ENCODE data around the gene RBP3.

The RBP3 gene

DNA sequence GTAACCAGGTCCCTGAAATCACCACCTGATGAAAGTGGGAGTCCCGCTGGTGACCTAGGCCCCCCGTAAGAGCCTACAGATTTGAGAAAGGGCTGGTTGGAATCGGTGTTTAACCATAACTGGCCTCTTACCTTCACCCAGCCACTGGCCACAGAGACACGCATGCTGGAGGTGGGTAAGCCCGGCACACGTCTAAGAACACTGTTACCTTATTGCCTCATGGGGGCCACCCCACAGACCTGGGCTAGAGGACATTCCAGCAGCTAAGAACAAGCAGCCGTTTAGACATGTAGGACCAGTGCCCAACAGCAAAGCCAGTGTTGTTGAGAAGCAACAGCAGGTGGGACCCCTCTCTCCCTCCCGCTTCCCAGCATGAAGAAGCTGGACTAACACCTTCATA lies 28.4 kb upstream of the RBP3 start:
- no peak for DNase-seq

DNA sequence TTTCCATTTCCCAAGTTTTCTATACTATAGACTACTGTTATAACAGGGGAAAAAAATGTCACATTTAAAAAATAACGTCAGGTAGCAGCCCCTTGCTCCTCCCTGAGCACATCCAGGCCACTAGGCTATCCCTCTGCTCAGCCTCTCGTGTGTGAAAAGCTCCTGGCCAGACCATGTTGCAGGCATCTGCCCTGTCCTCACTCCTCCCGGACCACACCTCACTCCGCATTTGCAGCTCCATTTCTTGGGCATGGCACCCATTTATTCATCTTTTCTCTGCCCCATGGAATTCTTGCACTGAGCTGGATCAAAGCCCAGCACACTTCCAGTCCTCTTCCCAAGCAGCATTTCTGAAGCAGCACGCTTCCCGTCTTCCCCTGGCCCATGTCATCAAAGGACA lies 27.4 kb upstream of the RBP3 start:
- no peak for DNase-seq

DNA sequence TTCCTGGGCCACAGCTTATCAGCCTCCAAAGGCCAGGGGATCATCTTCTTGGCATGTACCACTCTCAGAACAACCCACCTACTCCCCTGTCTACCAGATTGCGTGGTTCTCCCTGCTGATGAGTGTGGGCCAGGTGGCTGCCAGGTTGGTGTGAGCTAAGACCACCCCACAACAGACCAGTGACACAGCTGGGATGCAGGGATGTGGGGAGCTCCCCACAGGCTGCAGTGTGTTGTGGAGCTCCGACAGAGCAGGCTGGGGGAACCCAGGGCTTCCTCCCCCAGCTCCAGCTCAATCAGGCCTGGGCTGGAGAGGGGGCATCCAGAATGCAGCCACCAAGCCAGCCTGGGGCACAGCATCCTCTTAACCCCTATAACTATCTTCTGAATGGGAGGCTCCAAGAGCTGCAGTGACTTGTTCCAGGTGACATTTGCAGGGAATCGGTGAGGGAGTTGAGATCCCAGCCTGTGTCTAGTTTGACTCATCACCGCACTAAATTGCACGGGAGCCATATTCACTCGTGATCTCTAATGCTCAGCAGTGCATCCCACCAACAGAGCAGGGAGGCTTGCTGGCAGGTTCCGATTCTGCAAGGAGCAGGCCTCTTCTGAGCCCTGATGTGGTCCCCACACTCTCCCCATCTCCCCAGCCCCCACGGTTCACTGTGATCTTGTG lies 26.5 kb upstream of the RBP3 start:
- DNase-seq = no peak

DNA sequence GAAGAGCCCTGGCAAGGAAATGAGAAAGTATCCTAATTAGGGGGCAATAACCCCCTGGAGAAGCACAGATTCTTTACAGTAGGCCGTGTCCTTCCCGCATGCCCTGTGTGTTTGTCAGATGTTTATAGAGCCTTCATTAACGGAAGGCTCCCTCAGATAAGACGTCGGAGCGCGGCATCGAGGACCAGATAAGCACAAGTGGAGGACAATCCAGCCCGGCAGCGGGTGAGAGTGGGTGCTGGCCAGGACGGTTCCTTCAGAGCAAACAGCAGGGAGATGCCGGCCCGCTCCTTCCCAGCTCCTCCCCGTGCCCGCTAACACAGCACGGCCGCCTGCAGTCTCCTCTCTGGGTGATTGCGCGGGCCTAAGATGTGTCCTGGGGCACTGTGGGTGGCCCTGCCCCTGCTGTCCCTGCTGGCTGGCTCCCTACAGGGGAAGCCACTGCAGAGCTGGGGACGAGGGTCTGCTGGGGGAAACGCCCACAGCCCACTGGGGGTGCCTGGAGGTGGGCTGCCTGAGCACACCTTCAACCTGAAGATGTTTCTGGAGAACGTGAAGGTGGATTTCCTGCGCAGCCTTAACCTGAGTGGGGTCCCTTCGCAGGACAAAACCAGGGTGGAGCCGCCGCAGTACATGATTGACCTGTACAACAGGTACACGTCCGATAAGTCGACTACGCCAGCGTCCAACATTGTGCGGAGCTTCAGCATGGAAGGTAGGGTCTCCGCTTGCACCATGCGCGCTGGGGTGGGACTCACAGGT lies 25.7 kb upstream of the RBP3 start, which contains the start of gene GDF2:
Gene GDF2, plus strand, starts transcription at position 155 of the 762 bp plus-strand sequence. Its CDS starts 215 bp downstream, at position 370.
- no peak for DNase-seq

DNA sequence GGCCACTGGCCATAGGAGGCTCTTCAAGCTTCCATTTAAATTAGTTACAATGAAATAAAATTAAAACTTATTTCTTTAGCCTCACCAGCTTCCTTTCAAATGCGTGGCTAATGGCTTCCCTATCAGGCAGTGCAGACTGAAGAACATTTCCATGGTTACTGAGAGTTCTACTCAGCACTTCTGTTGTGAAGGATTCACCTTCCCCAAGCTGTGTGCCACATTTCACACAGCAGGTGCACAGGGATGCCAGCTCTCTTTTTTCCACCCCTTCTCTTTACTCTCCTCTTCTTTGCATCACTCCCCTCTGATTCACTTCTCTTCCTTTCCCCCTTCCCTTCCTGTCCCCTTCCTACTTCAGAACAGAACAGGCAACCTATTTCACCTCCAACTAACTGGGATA lies 25.1 kb upstream of the RBP3 start:
- no peak for DNase-seq

DNA sequence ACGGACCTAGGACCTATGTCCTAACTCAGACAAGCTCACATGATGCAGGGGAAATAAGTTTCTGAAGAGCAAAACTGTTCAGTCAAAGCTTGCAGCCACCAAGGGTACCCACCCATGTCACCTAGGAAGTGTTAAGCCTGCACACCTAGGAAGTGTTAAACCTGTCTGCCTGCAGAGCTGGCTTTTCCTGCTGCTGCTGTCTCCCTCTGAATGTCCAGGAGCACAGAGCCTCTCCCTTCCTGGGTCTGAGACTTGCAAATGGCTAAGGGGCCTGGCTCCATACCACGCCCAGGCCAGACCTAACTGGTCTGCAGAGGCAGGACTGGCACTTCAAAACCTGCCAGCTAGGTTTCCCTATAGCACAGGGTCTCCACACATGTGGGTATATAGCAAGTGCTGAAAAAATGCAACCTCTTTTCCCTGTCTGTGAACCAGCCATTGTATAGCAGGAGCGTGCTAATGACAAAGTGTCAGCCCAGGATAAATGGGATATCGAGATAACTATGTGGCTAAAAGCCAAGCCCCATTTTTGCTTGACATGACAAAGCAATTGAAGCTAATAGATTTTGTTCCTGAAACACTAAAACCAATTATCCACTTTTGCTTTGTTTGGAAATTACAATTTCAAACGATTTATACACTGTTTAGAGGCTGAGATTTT lies 24.4 kb upstream of the RBP3 start:
- no peak for DNase-seq

DNA sequence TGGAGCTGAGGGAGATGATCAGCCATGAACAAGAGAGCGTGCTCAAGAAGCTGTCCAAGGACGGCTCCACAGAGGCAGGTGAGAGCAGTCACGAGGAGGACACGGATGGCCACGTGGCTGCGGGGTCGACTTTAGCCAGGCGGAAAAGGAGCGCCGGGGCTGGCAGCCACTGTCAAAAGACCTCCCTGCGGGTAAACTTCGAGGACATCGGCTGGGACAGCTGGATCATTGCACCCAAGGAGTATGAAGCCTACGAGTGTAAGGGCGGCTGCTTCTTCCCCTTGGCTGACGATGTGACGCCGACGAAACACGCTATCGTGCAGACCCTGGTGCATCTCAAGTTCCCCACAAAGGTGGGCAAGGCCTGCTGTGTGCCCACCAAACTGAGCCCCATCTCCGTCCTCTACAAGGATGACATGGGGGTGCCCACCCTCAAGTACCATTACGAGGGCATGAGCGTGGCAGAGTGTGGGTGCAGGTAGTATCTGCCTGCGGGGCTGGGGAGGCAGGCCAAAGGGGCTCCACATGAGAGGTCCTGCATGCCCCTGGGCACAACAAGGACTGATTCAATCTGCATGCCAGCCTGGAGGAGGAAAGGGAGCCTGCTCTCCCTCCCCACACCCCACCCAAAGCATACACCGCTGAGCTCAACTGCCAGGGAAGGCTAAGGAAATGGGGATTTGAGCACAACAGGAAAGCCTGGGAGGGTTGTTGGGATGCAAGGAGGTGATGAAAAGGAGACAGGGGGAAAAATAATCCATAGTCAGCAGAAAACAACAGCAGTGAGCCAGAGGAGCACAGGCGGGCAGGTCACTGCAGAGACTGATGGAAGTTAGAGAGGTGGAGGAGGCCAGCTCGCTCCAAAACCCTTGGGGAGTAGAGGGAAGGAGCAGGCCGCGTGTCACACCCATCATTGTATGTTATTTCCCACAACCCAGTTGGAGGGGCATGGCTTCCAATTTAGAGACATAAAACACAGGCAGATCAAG lies 22.6 kb upstream of the RBP3 start:
- DNase-seq = no peak

DNA sequence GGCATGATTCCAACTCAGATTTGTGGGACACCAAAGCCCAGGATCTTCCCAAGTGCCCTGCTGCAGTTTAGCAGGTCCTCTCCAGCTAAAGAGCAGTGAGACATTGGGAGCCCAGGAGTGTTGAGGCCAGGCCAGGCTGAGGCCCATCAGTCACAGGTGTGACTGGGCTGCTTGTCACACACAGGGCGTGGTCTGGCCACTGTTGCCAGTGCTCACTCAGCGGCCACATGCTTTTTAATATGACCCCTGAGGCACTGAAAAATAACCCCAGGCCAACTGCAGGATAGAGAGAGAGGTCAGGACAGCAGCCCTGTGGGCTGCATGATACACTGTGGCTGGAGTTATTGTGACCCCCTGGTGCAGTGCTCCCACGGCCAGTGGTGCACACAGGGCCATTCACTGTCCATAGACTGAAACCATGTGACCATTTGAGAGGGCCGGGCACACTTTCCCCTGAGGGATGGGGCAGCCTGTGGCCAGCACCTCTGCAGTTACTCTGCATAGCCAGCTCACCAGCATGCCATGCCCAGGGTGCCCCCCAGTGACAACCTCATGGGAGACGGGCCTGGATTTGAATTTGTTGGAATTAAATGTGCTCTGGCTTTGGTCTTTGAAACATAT lies 21.7 kb upstream of the RBP3 start:
- DNase-seq = no peak

DNA sequence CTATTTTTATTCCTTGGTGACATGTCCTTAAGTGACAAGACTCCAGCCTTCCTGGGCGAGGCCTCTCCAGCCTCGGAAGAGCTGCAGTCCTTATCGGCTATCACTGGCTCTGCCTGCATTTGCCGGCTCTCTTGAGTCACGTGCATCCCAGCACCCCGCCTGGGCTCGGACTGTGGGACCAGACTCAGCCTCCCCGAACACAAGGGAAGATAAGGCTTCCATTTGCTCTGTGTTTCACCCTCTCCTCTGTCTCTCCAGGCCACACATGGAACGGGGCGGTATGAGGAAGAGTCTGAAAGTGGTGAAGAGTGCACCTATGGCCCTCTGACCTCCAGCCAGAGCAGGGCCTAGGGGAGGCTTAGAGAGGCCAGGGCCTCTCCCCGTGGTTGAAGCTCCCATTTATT lies 21.2 kb upstream of the RBP3 start:
- DNase-seq = no peak

DNA sequence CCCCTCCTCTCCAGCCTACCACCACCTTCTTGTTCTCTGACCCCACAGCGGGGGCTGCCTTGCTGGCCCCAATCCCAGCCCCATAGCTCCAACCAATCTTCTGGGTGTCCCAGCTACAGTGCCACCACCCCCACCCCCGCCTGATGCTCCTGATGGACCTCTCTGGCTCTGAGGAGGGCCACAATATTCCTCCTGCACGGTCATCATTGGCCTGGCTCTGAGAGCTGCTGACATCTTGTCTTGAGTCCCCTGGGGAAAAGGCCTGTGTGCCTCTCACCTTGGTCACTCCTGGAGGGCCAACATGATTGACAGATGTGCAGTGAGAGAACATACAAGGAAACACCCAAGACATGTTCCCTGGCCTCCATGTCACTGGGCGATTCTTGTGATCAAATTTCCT lies 18.3 kb upstream of the RBP3 start:
- no peak for DNase-seq

DNA sequence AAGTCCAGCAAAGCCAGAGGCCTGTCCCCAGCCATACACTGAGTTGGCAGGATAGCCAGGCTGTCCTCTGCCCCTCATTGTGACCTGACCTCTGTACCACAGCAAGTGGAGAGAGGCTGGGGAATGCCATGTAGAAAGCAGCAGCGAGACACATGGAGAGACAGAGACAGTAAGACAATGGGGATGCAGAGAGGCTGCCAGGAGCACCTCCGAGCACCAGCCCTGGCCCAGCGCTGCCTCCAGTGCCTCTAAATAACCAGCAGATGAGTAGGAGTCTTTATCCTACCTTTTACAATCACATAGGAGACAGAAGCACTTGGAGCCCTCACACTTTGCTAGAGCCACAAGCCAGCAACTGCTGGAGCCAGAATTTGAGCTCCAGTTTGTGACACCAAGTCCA lies 17.8 kb upstream of the RBP3 start:
- DNase-seq = no peak

DNA sequence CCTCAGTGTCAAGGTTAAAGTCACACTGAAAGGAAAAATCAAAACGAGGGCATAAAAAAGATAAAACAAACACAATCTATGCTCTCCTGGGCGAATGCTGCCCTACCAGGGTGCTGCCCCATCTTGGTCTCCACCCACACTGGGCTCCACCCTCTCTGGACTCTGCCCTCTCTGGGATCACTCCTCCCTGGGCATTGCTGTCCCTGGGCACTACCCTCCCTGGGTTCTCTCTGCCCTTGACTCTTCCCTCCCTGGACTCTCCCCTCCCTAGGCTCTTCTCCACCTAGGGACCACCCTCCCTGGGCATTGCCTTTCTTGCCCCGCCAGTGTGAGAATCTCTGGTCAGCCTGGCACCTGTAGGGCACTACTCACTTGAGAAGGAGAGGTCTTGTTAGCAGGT lies 17.4 kb upstream of the RBP3 start:
- no peak for DNase-seq

DNA sequence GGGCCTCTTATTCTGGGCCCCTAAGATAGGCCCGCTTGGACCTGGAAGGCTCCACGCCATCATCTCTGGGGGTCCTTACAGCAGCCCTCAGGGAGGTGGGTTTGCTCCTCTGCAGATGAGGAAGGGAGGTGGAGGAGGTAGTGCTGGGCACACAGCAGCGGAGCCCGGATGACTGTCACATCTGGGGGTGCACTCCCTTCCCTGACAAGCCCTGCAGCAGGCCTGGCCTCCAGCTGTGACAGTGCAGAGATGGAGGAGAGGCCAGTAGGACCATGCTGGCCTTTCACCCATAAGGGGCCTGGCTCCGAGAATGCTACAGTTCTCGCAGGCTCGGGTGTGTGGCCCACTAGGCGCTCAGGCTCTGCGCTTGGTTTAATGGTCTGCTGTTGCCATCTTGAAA lies 16.7 kb upstream of the RBP3 start:
- DNase-seq = no peak

DNA sequence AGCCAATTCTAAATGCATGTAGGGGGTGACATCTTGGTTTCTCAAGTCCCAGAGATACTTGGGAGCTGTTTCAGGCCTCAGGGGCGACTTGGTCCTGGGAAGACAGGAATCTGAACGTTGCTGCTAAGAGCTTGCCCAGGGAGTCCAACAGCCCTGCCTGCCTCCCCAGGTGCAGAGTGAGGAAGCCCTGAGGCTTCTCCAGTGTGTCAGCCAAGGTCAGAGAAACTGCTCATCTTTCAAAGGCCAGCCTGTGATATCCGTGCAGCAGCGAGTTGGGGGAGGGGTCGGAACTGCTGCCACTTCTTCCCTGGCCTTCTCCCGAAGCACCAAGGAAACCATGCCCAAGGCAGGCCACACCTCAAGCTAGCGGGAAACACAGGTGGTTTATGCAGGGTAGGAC lies 16.2 kb upstream of the RBP3 start:
- no peak for DNase-seq

DNA sequence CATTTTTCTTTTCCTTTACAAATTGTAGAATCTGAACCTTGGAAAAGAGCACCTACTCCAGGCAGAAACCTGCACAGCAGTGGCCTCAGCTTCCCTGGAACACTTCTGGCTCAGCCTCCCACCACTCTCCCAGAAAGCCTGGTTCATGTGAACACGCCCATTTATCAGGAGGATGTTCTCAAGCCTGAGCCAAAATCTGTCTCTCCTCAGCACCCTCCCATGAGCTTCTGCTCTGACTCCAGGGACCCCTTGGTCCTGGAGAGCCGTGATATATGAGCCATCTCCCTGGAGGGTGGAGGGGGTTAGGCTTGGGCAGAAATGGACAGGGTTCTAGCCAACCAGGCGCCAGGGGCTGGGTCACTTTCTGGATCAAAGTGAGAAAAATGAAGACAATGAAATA lies 15.8 kb upstream of the RBP3 start:
- DNase-seq = no peak

DNA sequence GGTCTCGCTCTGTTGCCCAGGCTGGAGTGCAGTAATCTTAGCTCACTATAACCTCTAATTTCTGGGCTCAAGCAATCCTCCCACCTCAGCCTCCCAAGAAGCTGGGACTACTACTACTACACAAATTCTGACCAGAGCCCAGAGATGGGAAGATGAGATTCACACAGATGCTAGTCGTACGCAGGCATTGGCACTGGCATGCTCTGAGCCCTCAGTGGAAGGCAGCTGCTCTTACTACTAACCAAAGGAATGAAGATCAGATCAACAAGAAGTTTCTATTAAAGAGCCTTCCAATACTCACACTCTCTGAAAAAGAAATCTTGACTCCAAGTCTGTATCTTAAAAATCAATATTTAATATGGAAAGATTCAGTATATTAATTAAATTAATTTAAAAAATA lies 15.2 kb upstream of the RBP3 start:
- DNase-seq = no peak

DNA sequence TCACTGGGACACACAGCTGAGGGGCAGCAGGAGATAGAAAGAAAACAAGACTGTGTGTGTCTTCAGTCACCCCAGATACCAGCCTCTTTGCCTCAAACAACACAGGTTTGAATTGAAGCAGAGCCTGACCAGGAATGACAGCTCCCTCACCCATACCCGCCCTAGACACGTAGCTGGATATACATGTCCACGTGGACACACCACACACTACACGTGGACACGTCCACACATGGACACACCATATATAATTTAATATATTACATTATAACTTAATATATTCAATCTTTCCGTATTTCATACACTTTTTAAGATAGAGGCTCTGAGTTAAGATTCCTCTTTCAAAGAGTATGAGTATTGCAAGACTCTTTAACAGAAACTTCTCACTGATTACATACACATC lies 14.6 kb upstream of the RBP3 start:
- no peak for DNase-seq

DNA sequence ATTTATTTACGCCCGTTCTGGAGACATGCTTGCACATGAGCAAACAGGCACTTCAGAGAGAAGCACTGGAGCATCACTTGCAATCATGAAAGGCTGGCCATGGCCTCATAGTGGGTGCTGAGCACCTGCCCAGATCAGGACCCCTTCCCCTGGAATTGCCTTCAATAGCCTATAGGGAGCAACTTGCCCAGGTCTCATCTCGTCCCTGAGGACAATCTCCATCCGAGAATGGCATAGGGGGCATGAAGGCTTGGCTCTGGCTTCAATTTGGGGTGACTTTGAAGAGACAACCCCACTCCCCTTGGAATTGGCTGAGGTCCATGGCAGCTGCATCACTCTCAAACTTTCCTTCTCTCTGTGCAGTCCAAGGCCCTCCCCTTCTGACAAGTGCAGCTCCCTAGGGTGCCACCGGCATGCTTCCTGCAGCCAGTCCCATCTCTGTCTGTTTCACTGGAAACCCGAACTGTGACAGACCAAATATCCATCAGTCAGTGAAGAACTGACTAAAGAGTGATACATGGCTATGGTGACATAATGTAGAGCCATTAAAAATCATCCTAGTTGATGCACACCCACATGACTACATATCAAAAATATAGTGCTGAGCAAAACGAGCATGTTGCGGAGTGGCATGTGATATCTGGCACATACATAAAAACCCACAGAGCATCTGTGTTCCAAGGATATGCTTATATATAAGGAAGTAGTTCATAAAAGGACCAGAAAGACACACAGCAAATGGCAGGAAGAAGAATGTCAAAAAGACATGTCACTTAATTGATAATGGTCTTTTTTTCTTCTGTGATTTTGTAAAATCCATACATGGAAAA lies 13.5 kb upstream of the RBP3 start:
- no peak for DNase-seq

DNA sequence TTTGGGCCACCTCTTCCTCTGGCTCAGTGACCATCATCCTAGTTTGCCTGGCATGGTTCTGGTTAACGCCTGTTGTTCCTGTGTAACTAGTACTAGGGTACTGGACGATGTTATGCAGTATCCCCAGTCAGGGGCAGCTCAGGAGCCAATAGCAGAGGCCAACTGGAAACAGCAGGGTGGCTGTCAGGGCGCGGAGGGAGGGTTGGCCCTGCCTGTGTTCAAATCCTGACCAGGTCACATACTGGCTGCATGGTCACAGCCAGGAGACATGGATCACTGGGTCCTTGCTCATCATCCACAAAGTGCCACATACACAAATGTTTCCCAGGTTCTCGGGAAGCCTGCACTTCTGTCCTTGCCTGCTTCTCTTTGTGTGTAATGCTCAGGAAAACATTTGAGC lies 12.3 kb upstream of the RBP3 start:
- DNase-seq = no peak

DNA sequence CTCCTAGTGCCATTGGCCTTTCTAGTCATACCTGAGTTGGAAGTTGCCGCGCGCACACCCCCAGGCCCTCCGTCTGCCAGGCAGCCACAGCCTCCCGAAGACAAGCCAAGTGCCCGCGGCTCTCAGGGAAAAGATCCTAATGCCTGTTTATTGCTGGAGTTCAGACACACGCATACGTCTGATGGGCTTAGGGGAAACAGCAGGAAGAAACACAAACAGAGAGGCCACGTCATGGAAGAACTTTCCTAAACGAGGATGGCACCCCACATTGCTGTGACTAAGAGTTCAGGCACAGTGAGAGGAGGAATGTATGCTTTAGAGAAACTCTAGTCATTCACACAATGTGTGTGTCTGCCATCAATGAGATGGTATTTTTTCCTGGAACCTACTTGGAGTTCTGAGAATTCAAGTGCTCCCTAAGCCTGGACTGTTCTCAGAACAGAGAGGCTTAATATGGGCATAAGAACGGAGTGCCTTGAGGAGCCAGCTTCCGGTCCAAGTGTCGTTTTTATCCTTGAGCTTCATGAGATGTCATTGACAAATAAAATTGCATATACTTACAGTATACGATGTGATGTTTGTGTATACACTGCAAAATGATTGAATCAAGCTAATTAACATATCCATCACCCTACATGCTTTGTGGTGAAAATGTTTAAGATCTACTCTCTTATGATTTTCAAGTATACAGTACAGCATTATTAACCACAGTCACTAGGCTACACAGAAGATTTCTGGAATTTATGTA lies 11.6 kb upstream of the RBP3 start:
- DNase-seq = no peak

DNA sequence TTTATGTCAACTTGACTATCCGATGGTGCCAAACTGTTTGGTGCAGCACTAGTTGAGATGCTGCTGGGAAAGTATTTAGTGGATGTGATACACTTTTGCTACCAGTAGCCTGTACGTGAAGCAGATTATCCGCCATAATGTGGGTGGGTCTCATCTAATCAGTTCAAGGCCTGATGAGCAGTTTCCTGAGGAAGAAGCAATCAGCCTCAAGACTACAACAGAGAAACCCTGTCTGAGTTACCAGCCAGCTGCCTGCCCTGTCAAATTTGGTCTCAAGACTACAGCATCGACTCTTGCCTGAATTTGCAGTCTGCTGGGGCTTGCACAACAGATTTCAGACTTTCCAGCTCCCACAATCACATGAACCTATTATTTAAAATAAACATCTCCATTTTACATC lies 10.9 kb upstream of the RBP3 start:
- no peak for DNase-seq

Data from NCI-H748 treated with DMSO at 0.1 percent for 48 hours (cell line).